K562 (cell line): Measurements from ENCODE around the gene NECTIN2. TPM values are rescaled to one million over a fixed set of nuclear protein-coding genes. Genes with fewer than 3 reads are reported as not detected.

Experiments used
- BRCA1 ChIP-seq, 2 experiments: fragments of 450-650 bp in 1 of 2; sonication (generic) in 1 of 2; formaldehyde crosslinking in 1 of 2; IDR thresholded peaks; 2 replicates each; pipeline versions ENCODE4 v1.5.0 to v1.6.1; 2017 to 2020; ENCODE audit warnings: mild to moderate bottlenecking in 1 of 2, missing genetic modification reagents in 1 of 2
- EP400 ChIP-seq: fragments of 450-650 bp; IDR thresholded peaks from 2 replicates; pipeline ENCODE4 v1.6.1; 2017; ENCODE audit warnings: antibody characterized with exemption, mild to moderate bottlenecking, moderate library complexity
- FOXA1 ChIP-seq: fragments of 450-650 bp; IDR thresholded peaks from 2 replicates; pipeline ENCODE4 v1.6.1; 2016; ENCODE audit warnings: mild to moderate bottlenecking, borderline replicate concordance
- HDAC2 ChIP-seq: fragments of 450-650 bp; IDR thresholded peaks from 2 replicates; pipeline ENCODE4 v1.6.1; 2016; ENCODE audit warnings: mild to moderate bottlenecking
- HDGF ChIP-seq: fragments of 450-650 bp; IDR thresholded peaks from 2 replicates; pipeline ENCODE4 v1.6.1; 2016
- ID3 ChIP-seq, 2 experiments: fragments of 250-450 bp in 1 of 2; fragments of 450-650 bp in 1 of 2; sonication (Bioruptor Pico) in 1 of 2; IDR thresholded peaks; 2 replicates each; pipeline versions ENCODE4 v1.6.1 to v1.8.0; 2016 to 2021; ENCODE audit warnings: mild to moderate bottlenecking in 2 of 2, moderate library complexity in 2 of 2, missing compliant biosample characterization in 1 of 2, missing genetic modification characterization in 1 of 2
- MCM5 ChIP-seq: fragments of 450-650 bp; IDR thresholded peaks from 2 replicates; pipeline ENCODE4 v1.6.1; 2016; ENCODE audit warnings: low read depth
- MEIS2 ChIP-seq: fragments of 450-650 bp; IDR thresholded peaks from 2 replicates; pipeline ENCODE4 v1.6.1; 2014; ENCODE audit warnings: mild to moderate bottlenecking; ENCODE audit not compliant: partially characterized antibody
- PRMT5 ChIP-seq: sonication (generic); formaldehyde crosslinking; IDR thresholded peaks from 2 replicates; pipeline ENCODE4 v1.5.0; 2020; ENCODE audit warnings: missing genetic modification reagents
- SIN3A ChIP-seq, 2 experiments: fragments of 150-350 bp in 1 of 2; IDR thresholded peaks; 2 replicates each; pipeline ENCODE4 v1.6.1; 2011 to 2016; ENCODE audit warnings: borderline replicate concordance in 2 of 2, low read depth in 2 of 2, low read length in 2 of 2, mild to moderate bottlenecking in 2 of 2, moderate library complexity in 2 of 2; ENCODE audit not compliant: control insufficient read depth in 1 of 2
- SMAD1 ChIP-seq: fragments of 150-350 bp; IDR thresholded peaks from 2 replicates; pipeline ENCODE4 v1.6.1; 2014; ENCODE audit warnings: low read length, low read depth; ENCODE audit not compliant: partially characterized antibody
- U2AF2 ChIP-seq: fragments of 200-400 bp; formaldehyde crosslinking; optimal IDR thresholded peaks from 2 replicates; pipeline ENCODE3; 2017; ENCODE audit warnings: low read depth, mild to moderate bottlenecking, low read length
- YY1 ChIP-seq, 3 experiments: IDR thresholded peaks; 2 replicates each; pipeline ENCODE4 v1.6.1; 2011; ENCODE audit warnings: low read length in 2 of 3, mild to moderate bottlenecking in 2 of 3, moderate library complexity in 2 of 3, borderline replicate concordance in 1 of 3, control low read depth in 1 of 3, low read depth in 1 of 3; ENCODE audit not compliant: insufficient read depth in 3 of 3, insufficient replicate concordance in 2 of 3, control insufficient read depth in 1 of 3, insufficient read length in 1 of 3; ENCODE audit errors: extremely low read depth in 1 of 3
- ZEB2 ChIP-seq: fragments of 450-650 bp; IDR thresholded peaks from 2 replicates; pipeline ENCODE4 v1.6.1; 2016
- ZKSCAN8 ChIP-seq: fragments of 200-800 bp; sonication (Bioruptor generic); IDR thresholded peaks from 2 replicates; pipeline ENCODE4 v1.6.1; 2016; ENCODE audit warnings: missing genetic modification characterization, missing compliant biosample characterization
- ZNF274 ChIP-seq: IDR thresholded peaks from 2 replicates; pipeline ENCODE4 v1.6.1; 2011; ENCODE audit warnings: low read depth, mild to moderate bottlenecking, low read length, moderate library complexity, borderline replicate concordance
- ZNF277 ChIP-seq: fragments of 250-450 bp; sonication (Bioruptor Pico); IDR thresholded peaks from 2 replicates; pipeline ENCODE4 v1.8.0; 2022; ENCODE audit warnings: inconsistent platforms, mild to moderate bottlenecking, moderate library complexity, borderline replicate concordance
- ZNF644 ChIP-seq: fragments of 200-800 bp; sonication (Bioruptor generic); IDR thresholded peaks from 2 replicates; pipeline ENCODE4 v1.6.1; 2016; ENCODE audit warnings: low read depth, missing genetic modification characterization, missing compliant biosample characterization
- polyA plus RNA-seq, 8 experiments: library from polyadenylated mRNA; depleted of rRNA in 4 of 8; stranded (reverse) in 5 of 8; unstranded in 3 of 8; fragments of >200 nt; fragmentation: Nextera tagmentation in 2 of 8; fragmentation: Illumina TruSeq in 1 of 8; extraction: Ambion mirVana in 2 of 8; extraction: Trizol in 1 of 8; gene quantifications; 2 replicates each; pipeline versions ENCODE4 v1.2.1 to v1.2.3, GENCODE V29; 2011 to 2014; ENCODE audit warnings: inconsistent platforms in 1 of 8, missing spikeins in 1 of 8
- total RNA-seq, 7 experiments: library from RNA; depleted of rRNA in 6 of 7; stranded (reverse); fragments of >200 nt in 6 of 7; fragmentation: Illumina TruSeq in 2 of 7; extraction: Trizol in 2 of 7; gene quantifications; 2 replicates each; pipeline versions ENCODE4 v1.2.1 to v1.2.3, GENCODE V29; 2011 to 2021; ENCODE audit warnings: low replicate concordance in 1 of 7
- TF ChIP-seq, protein P1 (sequence below), 2 experiments: fragments of 450-650 bp in 1 of 2; sonication (generic) in 1 of 2; formaldehyde crosslinking; conservative IDR thresholded peaks; 2 replicates each; pipeline versions ENCODE4 v1.4.0 to v1.8.1; 2020 to 2022; ENCODE audit warnings: mild to moderate bottlenecking in 1 of 2, missing genetic modification reagents in 1 of 2
- TF ChIP-seq, protein P2 (sequence below): fragments of 450-650 bp; IDR thresholded peaks from 2 replicates; pipeline ENCODE4 v1.6.1; 2017; ENCODE audit warnings: mild to moderate bottlenecking, moderate library complexity
- TF ChIP-seq, protein P3 (sequence below): sonication (generic); formaldehyde crosslinking; IDR thresholded peaks from 2 replicates; pipeline ENCODE4 v1.8.1; 2022; ENCODE audit warnings: missing genetic modification reagents

Gene NECTIN2
- total and polyA plus RNA-seq, 9 of the 15 experiments (the other 6 are each of a cell fraction or from before 2014, with no cell fraction given), result 3.9 to 94.9 (median 34.9) TPM

DNA sequence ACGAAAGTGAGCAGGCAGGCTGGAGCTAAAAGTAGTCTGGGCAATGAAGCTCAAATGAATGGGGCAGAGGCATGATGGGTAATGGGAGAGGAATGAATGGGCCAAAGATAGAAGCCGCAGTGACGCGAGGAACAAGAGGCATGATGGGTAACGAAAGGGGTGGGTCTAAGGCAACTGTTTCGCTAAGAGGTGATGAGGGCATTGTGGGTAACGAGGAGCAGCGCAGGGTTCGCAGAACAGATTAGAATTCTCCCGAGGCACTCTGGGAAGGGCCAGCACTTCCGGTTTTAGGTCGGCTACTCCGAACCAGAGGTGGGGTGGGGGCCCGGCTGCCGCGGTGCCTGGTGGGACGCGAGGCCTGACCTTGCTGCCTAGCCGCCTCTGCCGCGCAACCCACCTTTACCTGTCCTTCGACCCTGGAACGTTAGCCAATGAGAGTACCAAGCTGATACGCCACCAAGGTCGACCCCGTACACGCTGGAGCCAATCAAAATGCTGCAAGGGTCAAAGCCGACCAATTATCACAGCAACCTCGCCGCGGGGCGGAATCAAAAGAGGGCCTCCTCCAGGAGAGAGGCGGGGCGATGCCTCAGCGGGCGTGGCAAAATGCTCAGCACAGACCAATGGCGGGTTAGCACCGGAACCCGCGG, 44.4 kb downstream of the NECTIN2 start (continued):
- TF ChIP-seq BRCA1 (IDR thresholded peaks at IDR 0.05) (no peak), BRCA1 (CRISPR knock-in tag; IDR thresholded peaks at IDR 0.05) (no peak), HDAC2 (peak; percentile 98), U2AF2 (no peak), SMAD1 (peak; percentile 73), EP400 (peak; percentile 89), ZKSCAN8 (no peak), PRMT5 (CRISPR knock-in tag) (no peak), ZNF644 (tag) (no peak), FOXA1 (no peak), MEIS2 (peak; percentile 53), SIN3A (IDR thresholded peaks at IDR 0.05; ENCODE audit: borderline replicate concordance in 2 of 2, control insufficient read depth in 1 of 2, low read depth in 2 of 2, low read length in 2 of 2) (peak in 1 of 2 experiments; percentile 63; a peak in 1 of 4 replicates), YY1 (IDR thresholded peaks at IDR 0.05; ENCODE audit: borderline replicate concordance in 1 of 3, control insufficient read depth in 1 of 3, extremely low read depth in 1 of 3, insufficient read depth in 3 of 3, insufficient read length in 1 of 3, insufficient replicate concordance in 2 of 3, low read depth in 1 of 3, low read length in 2 of 3) (peak in 2 of 3 experiments; percentile 36 to 76), ZNF274 (no peak), ZEB2 (peak; percentile 71; the same call in 1 of the 2 replicates), ZNF277 (no peak), ID3 (CRISPR knock-in tag; IDR thresholded peaks at IDR 0.05) (no peak), ID3 (tag; IDR thresholded peaks at IDR 0.05) (no peak), MCM5 (no peak), HDGF (peak; percentile 71; the same call in 1 of the 2 replicates)
- TF ChIP-seq, protein P1, sequence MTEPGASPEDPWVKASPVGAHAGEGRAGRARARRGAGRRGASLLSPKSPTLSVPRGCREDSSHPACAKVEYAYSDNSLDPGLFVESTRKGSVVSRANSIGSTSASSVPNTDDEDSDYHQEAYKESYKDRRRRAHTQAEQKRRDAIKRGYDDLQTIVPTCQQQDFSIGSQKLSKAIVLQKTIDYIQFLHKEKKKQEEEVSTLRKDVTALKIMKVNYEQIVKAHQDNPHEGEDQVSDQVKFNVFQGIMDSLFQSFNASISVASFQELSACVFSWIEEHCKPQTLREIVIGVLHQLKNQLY (CRISPR knock-in tag; conservative IDR thresholded peaks at IDR 0.05), result no peak
- TF ChIP-seq, protein P2, sequence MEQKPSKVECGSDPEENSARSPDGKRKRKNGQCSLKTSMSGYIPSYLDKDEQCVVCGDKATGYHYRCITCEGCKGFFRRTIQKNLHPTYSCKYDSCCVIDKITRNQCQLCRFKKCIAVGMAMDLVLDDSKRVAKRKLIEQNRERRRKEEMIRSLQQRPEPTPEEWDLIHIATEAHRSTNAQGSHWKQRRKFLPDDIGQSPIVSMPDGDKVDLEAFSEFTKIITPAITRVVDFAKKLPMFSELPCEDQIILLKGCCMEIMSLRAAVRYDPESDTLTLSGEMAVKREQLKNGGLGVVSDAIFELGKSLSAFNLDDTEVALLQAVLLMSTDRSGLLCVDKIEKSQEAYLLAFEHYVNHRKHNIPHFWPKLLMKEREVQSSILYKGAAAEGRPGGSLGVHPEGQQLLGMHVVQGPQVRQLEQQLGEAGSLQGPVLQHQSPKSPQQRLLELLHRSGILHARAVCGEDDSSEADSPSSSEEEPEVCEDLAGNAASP, result no peak
- TF ChIP-seq, protein P3, sequence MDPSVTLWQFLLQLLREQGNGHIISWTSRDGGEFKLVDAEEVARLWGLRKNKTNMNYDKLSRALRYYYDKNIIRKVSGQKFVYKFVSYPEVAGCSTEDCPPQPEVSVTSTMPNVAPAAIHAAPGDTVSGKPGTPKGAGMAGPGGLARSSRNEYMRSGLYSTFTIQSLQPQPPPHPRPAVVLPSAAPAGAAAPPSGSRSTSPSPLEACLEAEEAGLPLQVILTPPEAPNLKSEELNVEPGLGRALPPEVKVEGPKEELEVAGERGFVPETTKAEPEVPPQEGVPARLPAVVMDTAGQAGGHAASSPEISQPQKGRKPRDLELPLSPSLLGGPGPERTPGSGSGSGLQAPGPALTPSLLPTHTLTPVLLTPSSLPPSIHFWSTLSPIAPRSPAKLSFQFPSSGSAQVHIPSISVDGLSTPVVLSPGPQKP (CRISPR knock-in tag), result no peak
